SK-N-MC (cell line): ENCODE results near the gene ADCY5.

ENCODE experiments used
- FOXP2 ChIP-seq: optimal IDR thresholded peaks from 2 replicates; pipeline ENCODE3; 2011; ENCODE audit warnings: mild to moderate bottlenecking, moderate library complexity; ENCODE audit not compliant: insufficient read depth; ENCODE audit errors: extremely low read length, control extremely low read depth
- POLR2AphosphoS5 ChIP-seq: IDR thresholded peaks from 2 replicates; pipeline ENCODE4 v1.6.1; 2012; ENCODE audit warnings: mild to moderate bottlenecking, low read depth, low read length, borderline replicate concordance

DNA sequence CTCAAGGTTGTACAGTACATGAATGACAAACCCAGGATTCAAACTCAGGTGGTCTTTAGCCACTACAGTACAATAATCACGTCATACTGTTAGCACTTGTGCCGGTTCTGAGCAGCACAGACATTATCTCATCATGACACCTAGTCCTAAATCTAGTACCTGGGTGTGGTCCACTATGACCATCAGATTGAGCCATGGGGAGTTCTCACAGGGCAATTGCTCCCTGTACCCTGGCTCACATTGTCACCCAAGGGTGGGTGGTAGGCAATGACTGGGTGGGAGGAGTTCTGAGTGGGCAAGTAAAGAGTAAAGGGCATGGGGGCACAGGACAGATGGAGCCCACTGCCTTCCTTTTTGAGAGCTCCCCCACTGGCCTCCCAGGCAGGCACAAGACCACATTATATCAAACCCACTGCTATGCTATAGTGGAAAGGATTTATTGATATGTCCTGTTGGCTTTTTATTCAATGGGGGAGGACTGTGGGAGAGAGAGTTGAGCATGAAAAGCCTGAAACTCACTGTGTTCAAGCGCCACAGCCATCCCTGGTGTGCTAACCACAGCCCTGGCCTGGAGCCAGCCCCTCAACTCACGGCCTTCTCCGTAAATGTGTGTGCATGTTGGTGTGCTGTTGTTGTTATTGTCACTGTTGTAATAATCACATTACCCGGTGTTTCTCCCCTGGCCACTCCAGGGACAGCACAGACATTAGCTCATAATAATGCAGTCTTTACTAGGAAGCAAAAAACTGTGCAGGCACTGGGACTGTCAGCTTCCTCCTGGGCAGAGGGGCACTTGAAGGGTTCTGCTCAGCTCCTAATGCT, 27.3 kb downstream of the ADCY5 start:
- TF ChIP-seq POLR2AphosphoS5 (no peak), FOXP2 (peak; percentile 93)
